Measurements from ENCODE around the gene SEC23A.
A peak's percentile ranks its signal among the peaks of the same experiment; 100 is the strongest.
"Not testable (repeated sequence)": the region's sequence is repeated elsewhere in the genome, so short reads cannot be mapped to it uniquely, and the experiment has no call there.

Gene SEC23A
- total RNA-seq, result 84.6 reads per million, percentile 79 among the genes with 10 or more reads in this experiment

- DNase-seq, result peak; percentile 78
These were observed at the start of gene SEC23A for GRCh38 chr14:39102969-39103957. SEC23A (minus strand) TSS chr14:39103235; CDS start chr14:39096118, 7,117 bp downstream.

DNA sequence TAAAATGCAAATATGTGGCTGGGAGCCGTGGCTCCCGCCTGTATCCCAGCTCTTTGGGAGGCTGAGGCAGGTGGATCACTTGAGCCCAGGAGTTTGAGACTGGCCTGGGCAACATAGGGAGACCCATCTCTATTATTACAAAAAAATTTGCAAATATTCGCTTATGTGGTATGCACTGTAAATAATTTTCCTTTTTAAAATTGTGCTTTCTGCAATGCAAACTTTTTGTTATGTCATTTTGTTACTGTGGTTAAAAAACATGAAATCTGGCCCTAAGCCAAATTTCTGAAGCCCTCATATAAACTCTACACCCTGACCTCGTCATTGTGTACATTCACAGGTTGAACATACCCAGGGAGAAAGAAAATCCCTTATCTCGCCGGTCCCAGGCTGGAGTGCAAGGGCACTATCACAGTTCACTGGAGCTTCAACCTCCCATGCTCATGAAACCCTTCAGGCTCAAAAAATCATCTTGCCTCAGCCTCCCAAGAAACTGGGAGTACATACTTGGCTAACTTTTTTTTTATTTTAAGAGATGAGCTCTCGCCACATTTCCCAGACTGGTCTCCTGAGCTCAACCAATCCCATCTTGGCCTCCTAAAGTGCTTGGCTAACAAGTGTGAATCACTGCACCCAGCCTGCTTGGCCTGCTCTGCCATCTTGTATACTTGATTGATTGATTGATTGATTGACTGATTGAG, 42.4 kb upstream of the SEC23A start:
- DNase-seq, result no peak

GRCh38 chr14:39143226-39143625, 40.2 kb upstream of the SEC23A start:
- not testable (repeated sequence) for DNase-seq

- DNase-seq, result not testable (repeated sequence)
These were observed 38.6 kb upstream of the SEC23A start for GRCh38 chr14:39141623-39142022.

DNA sequence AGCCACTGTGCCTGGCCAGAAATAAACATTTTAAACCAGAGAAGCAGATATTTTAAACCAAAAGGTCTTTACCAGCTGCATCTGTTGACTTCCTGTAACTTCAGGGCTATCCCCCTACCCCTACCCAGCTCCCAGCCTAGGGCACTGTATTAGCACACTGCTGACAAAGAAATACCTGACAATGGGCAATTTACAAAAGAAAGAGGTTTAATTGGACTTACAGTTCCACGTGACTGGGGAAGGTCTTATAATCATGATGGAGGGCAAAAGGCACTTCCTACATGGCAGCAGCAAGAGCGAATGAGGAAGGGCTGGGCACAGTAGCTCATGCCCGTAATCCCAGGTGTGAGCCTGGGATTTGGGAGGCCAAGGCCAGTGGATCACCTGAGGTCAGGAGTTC, 37.1 kb upstream of the SEC23A start:
- no peak for DNase-seq

DNA sequence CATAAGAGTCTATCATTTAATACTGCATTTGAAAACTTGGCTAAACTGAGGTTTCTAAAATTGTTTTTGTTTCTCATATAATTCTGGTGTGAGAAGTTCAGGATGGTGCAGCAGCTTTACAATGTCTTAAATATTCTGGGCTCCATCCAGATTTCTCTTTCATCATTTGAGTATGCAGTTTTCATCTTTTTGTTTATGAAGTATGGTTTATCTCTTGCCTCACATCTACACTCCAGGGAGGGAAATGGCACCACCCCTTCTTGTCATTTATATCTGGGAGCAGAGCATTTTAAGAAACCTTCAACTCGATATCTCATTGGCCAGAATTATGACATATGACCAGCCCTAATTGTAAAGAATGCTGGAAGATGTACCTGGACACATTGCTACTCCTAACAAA, 35.4 kb upstream of the SEC23A start:
- no peak for DNase-seq

GRCh38 chr14:39137835-39138234, 34.8 kb upstream of the SEC23A start:
- DNase-seq, result not testable (repeated sequence)

DNA sequence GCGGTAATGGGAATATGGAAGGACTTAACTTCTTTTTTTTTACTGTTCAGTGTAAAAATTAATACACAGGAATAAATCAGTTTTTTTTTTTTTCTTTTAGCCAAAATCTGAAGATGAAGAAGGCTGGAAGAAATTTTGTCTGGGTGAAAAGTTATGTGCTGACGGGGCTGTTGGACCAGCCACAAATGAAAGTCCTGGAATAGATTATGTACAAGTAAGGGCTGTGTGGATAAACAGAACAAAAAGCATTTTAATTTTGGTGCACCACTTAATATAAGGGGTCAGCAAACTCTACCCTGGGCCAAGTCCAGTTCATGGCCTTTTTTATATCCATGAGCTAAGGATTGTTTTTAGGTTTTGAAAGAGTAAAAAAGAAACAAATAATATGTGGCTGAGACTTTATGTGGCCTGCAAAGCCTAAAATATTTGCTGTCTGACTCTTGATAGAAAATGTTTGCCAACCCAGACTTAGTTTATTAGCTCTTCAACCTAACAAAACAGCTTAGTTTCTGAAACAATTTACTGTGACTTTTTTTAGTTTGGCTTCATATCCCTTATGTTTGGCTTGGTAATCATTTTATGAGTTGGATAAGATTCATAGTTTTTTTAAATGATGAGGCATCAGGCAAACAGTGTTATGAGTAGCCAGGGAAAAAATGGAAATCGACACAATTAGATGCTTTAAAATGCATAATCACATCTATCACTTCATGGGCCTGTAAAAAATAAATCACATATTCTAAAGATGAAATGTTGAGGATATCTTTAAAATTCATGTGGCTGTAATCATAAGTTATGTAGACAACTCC, 19.5 kb upstream of the SEC23A start:
- no peak for DNase-seq

DNA sequence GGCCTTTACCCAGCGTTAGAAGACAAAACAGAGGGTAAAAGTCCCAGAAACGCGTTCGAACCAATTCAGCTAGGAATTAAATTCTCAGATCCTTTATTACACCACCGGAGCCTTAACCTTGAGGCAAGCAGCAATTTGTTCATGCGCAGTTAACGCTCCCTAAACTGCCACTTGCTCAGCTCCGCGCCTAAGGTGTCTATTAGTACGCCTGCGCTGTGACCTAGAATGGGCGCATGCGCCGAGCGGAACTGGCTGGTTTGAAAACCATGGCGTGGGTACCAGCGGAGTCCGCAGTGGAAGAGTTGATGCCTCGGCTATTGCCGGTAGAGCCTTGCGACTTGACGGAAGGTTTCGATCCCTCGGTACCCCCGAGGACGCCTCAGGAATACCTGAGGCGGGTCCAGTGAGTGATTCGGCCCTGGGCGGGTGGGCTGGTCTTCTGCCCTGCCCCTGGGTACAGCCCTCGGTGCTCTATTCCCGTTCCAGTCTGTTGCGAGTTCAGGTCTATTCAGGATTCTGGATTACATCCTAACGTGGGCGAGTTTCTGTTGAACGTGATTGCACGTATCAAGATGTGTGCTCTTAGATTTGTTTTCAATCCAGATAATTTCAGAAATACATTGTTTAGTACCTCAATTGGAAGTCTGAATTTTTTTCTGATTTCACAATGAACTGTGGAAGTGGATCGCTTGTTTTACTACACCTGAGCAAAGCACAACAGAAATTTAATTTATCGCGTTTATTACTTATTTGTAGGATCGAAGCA, 11.2 kb upstream of the SEC23A start, which contains the start of gene GEMIN2:
GEMIN2 (plus strand) TSS at position 251 of the 766 bp plus-strand sequence; CDS start at position 267, 16 bp downstream.
- DNase-seq, result peak; percentile 91

- no peak for DNase-seq
These were observed 10.6 kb upstream of the SEC23A start for GRCh38 chr14:39113685-39114072.

GRCh38 chr14:39109893-39110715, 7.1 kb upstream of the SEC23A start:
- DNase-seq, result no peak

DNA sequence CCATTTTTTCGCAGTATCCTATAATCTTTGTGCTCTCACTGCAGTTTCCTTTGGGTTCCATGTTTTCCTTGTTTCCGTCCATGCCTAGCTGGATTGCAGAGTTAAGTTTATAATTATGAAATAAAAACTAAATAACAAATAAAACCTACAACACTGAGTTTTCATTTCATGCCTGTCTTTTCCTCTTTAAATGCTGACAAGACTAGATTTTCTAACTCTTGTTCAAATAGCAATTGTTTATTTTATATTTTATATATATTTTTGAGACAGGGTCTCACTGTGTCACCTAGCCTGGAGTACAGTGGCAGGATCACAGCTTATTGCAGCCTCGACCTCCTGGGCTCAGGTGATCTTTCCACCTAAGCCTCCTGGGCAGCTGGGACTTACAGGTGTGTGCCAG, 5.8 kb upstream of the SEC23A start:
- no peak for DNase-seq

DNA sequence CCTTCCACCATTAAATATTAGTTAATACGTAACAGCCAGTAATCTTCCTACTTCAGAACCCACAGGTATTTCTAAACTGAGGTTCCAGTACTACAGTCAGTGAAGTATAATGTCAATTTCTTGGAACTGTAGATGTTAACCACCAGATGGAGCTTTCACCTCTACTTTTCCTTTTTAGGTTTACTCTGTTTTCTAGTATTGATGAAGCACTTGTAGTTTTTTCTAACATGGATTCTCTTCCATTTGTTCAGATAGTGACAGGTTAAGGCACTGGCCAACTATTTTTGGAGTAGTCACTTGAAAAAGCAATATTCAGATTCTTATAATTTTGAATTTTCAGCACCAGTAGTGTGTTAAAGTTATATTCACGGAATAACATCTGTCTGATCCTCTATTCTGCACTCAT, 4.6 kb upstream of the SEC23A start:
- DNase-seq, result no peak

DNA sequence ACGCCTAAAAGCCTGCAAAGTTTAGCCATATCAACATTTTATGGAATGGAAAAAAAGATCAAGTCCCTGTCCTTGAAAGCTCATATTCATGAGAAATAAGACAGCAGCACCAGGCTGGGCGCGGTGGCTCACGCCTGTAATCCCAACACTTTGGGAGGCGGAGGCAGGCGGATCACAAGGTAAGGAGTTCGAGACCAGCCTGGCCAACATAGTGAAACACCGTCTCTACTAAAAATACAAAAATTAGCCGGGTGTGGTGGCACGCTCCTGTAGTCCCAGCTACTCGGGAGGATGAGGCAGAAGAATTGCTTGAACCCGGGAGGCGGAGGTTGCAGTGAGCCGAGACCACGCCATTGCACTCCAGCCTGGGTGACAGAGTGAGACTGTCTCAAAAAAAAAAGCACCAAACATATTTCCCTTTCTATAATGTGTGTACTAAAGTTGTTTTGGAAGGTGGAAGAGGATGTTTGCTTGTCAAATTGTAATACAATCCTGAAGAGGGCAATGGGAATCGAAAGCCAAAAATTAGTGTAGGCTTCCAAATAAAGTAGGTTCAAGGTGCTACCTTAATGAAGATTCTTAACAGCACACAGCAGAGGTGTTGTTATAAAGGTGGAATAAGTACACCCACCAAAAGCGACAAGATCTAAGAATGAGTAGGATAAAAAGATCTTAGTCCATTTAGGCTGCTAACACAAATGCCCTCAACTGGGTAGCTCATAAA, 1.2 kb upstream of the SEC23A start:
- DNase-seq, result not testable (repeated sequence)

DNA sequence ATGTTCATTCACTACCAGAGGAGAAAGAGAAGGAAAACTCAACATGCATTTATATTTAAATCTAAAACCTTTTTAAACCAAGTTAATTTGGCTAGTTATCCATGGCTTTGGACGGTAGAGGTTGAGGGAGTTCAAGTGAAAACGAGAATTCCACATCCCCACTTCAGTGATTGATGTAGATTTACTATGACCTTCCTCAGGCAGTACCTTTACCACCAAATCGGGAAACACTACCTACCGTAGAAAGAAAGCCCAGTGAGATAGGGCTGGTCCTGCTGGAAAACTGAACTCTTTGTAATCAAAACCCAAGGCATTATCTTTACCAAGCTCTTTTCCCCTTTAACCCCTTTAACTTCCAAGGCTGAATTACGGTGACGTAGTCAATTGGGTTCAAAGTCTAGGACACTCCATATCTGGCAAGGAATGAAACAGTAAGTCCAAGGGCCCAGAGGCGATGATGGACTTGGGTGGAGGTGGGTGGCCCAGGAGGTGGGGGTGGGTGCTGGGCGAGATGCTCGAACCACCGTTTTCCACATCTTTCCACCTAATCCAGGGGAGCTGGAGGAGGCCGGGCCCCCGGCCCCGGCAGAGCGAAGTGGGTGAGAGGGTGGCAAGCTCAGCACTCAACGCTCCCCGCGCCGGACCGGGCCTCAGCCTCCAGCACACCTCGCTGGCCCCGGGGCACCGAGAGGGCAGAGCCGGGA, 618 bp downstream of the SEC23A start:
- no peak for DNase-seq

DNA sequence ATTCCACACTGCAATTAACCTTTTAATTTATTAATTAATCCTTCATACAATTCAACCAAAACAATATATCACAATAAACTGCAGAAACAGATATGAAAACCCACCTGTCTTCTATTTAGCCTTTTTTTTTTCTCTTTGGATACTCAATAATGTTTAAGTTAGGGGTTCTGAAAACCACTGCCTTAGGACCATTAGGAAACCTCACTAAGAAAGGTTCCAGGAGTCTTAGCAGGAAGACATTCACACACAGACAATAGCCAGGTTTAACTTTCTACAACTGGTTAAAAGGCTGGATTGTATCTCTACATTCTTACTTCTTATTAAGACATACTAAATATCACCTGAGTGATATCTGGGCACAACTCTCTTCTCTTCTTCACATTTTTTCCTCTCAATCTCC, 3.3 kb downstream of the SEC23A start:
- no peak for DNase-seq

GRCh38 chr14:39099215-39099614, 3.8 kb downstream of the SEC23A start:
- not testable (repeated sequence) for DNase-seq

GRCh38 chr14:39097159-39097558, 5.9 kb downstream of the SEC23A start:
- no peak for DNase-seq

- DNase-seq, result no peak
These were observed 8.5 kb downstream of the SEC23A start for GRCh38 chr14:39094515-39094914.

DNA sequence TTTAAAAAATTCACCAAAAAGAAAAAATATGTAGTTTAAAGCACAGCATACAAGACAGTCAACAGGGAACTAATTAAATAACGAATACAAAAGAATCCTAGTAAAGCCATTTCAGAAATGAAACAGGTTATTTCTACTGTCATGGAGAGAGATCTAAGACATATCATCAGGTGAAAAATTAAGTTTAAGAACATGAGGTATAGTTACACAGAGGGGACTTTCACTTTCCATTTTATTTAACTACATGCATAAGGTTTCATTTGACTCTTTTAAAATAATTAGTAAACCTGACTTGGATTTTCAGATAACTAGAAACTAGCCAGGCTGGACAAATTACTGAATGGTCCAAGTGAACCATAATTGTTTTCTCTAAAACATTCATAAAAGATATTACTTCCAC, 11.3 kb downstream of the SEC23A start:
- DNase-seq, result no peak

All from effector CD4-positive, alpha-beta T cell (primary cell).